A172 (cell line): ENCODE data around the gene MTMR1. TPM values are rescaled to one million over a fixed set of nuclear protein-coding genes. Genes with fewer than 3 reads are reported as not detected.

ENCODE experiments used
- DNase-seq: peaks from one replicate; pipeline ENCODE4 v3.0.0-alpha.2; 2015; ENCODE audit warnings: low spot score
- total RNA-seq: library from RNA; depleted of rRNA; stranded (reverse); fragments of >200 nt; shearing (Covaris generic); gene quantifications from 2 replicates; pipeline ENCODE4 v1.2.3, GENCODE V29; 2014; rRNA removed

Gene MTMR1
- 25.6 and 34.3 TPM in 2 replicates for total RNA-seq

DNA sequence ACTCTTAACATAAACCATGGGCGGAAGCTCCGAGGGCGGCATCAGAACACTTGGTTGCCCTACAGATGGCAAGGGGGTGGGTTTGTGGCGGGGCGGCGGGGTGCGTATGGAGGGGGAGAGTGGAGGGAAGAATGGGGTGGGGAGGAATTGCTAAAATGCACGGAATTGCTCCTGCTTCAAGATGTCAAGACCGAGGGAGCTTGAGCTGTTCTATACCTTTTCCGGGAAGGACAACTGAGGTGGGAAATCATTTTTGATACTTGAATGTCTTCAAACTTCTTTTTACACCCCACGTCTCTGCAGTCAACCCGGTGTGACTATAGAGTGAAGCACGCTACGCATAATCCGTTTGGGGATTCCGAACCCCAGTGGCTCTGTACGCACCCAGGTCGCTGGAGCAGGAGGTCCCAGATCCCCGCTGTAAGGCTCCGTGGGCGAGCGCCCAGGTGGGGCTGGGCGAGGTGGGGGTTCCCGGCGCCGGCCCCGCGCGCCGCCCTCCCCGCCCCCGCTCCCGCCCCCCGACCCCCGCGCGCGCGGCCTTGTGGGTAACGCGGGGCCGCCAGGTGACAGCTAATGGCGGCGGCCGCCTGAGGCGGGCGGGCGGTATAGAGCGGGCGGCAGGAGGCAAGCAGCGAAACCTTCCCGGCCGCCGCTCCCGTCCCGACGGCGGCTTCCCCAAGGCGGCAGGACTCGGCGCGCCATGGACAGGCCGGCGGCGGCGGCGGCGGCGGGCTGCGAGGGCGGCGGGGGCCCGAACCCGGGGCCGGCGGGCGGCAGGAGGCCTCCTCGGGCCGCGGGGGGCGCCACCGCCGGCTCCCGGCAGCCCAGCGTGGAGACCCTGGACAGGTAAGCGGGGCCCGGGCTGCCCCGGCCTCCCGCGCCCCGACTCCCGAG, at the start of gene MTMR1:
TSS of gene MTMR1 (plus strand) at position 566 of the 894 bp plus-strand sequence. CDS start at position 701, 135 bp downstream.
- DNase-seq, result no peak

DNA sequence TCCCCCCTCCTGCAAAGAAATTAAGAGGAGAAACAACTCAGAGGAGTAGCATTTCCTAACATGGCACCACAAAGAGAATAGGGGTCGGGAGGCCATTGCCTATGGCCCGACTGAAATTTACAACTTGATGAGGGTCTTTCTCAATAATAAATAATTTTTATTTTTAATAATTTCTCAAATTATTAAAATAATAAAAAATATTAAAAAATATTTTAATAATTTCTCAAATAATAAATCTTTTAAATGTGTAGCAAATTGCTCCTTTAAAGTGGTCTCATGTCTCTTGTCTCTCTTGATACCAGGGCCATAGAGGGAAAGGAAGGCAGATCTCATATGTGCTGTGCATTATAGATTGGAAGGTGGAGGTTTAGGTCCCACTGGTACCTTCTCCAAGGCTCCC, 49.2 kb upstream of the MTMR1 start:
- no peak for DNase-seq

DNA sequence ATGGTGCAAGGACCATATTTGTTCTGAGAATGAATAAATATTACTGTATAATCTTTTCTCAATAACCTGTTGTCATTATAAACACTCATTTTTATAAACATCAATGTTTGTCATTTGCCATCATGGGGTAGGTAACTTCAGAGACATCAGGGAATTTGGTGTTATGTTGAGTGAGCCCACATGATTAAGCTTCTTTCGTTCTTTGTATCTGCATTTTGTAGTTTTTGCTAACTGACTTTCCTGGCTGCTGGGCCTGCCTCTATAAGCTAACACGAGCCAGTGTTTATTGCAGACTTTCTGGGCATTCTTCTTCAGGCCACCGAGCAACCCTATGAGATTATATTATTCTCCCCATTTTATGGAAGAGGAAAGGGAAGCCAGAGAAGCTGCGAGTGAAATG, 48.8 kb upstream of the MTMR1 start:
- DNase-seq, result no peak

DNA sequence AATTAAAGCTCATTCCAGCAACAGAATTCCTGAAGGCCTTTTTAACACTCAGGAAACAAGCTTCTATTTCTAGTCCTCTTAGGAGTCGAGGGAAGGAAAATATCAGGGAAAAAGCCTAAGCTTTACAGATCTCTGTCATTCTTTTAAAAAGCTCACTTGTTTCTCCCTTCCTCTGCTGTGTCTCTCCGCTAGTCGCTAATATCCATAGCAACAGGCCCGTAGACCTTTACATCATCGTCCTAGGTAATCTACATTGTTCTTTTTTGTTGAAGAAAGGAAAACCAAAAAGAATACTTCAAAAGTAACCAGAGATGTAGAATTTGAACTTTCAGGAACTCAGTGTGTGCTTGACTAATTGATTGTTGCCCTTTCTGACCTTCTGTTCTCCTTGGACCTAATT, 45.9 kb upstream of the MTMR1 start:
- no peak for DNase-seq

- DNase-seq, result no peak
Measured at GRCh38 chrX:150648296-150648940, 44.8 kb upstream of the MTMR1 start.

DNA sequence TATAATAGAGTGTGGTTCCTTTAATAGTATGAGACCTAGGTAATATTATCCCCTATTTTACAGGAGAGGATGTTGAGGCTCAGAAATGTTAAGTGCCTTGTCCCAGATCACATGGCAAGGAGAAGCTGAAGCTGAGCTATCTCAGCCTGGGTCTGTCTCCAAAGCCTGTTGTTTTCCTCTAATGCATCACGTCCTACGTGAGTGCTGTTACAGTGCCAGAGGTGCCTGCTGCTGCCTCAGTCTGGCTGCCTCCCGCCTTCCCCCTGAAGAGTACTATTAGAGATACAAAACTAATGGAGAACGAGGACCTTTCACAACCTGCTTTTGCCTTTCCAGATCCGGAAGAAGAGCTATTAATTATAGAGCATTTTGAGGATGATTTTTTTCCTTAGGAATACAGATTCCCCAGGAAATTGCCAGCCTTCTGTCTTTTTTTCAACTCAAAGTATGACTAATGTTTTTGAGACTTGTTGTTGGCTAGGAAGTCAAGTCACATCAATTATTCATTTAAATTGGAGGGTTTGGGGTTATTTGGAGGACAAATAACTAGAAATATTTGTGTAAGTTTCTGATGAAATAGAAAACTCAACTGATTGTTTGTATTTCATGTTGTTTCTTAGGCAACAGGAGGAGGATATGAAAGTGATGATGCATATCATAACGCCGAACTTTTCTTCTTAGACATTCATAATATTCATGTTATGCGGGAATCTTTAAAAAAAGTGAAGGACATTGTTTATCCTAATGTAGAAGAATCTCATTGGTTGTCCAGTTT, 43.9 kb upstream of the MTMR1 start:
- DNase-seq, result no peak

- DNase-seq, result no peak
Measured at GRCh38 chrX:150651906-150652305, 41.3 kb upstream of the MTMR1 start.

- DNase-seq, result no peak
Measured at GRCh38 chrX:150655788-150656187, 37.4 kb upstream of the MTMR1 start.

DNA sequence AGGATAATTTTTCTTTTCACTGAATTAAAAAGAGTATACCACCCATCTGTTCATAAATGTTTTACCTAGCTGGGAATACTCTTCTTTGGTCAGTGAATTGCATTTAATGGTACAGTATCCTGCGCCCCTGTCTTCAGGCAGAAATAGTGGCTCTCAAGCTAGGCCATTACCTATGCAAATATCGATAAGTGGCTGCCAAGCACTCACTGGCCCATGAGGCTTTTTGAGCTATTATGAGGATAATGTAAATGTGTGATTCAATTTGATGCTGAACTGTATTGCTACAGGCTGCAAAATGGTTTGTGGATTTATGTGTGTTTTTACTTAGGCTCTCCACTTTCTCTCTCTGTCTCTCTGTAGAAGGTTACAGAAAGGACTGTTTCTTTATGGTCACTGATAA, 30.1 kb upstream of the MTMR1 start:
- no peak for DNase-seq

- peak; percentile 10 for DNase-seq
Measured at GRCh38 chrX:150664290-150664689, 28.9 kb upstream of the MTMR1 start.

DNA sequence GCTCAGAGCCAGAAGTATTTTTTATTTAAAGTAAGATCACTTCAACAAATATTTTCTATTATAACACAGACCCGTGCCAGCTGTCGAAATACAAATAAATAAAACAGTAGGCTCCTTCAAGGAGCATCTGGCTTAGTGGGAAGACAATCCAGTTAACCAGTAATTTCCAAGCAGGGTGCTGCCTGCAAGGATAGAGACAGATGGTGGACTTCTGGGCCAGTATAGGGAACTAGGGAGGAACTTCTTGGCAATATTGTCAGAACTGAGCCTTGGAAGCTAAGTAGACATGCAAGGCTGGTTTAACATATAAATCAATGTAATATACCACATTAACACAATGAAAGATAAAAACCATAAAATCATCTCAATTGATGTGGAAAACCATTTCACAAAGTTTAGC, 17.0 kb upstream of the MTMR1 start:
- DNase-seq, result no peak

GRCh38 chrX:150680974-150681373, 12.2 kb upstream of the MTMR1 start:
- peak; percentile 16 for DNase-seq

- no peak for DNase-seq
Measured at GRCh38 chrX:150683112-150683511, 10.1 kb upstream of the MTMR1 start.

DNA sequence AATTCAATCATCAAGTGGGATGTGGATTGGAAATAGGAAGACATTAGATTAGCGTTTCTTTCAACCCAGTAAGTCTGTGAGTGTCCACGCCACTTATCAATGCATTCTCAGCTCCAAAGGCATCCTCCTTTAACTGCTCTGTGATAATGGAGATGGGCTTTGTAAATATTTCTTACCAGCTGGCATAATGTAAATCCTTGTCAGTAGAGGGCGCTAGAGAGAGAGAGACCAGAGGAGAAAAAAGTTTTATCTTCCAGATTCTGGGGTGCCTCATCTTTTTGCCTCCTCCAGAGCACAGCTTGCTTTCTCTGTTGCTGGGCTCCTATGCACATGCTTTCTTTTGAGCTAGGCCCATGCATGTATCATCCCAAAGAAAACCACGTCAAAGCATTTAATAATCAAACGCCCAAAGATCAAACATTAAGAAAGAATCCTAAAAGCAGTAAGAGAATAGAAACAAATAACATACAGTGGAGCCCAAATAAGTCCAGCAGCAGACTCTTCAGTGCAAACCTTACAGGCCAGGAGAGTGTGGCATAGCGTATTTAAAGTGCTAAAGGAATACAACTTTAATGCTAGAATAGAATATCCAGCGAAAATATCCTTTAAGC, 9.6 kb upstream of the MTMR1 start:
- peak; percentile 39 for DNase-seq

GRCh38 chrX:150688911-150689451, 4.2 kb upstream of the MTMR1 start:
- DNase-seq, result peak; percentile 89

- peak; percentile 93 for DNase-seq
Measured at GRCh38 chrX:150690126-150690525, 3.1 kb upstream of the MTMR1 start.

GRCh38 chrX:150692296-150692695, 900 bp upstream of the MTMR1 start:
- no peak for DNase-seq

- peak; percentile 61 for DNase-seq
Measured at GRCh38 chrX:150693725-150694574, 754 bp downstream of the MTMR1 start.

DNA sequence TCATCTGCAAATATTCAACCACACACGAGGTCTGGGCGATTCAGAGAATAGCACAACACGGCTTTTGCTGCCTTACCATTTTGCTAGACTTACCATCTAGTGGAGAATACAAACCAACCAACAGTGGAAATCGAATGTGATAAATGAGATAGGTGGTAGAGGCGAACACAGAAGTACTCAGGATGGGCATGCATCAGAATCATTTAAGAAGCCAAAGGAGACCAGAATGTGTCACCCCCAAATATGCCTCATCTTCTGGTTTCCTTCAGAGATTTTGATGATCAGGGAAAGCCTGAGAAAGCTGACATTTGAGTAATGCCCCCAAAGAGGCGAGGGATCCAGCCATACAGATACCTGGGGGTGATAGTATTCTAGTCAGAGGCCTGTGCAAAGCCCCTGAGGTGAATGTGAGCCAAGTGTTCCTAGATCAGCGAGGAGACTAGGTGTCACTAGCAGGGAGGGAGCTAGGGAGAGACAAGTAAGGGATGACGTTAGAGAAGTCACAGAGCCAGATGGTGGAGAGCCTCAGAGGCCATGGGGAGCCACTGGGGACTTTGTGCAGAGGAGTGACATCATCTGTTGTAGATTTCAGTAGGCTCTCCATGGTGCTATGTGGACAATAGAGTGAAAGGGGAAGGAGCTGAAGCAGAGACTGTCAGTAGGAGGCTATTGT, 1.7 kb downstream of the MTMR1 start:
- DNase-seq, result no peak

GRCh38 chrX:150696331-150696730, 3.1 kb downstream of the MTMR1 start:
- DNase-seq, result no peak
